ENCODE data around the gene NRL.
"Not testable (repeated sequence)": the region's sequence is repeated elsewhere in the genome, so short reads cannot be mapped to it uniquely, and the experiment has no call there.

NRL gene

GRCh38 chr14:24051789-24052655, 62.7 kb downstream of the NRL start, which contains the start of gene CARMIL3:
Gene CARMIL3 (plus strand): TSS chr14:24052009. CDS start chr14:24052154, 145 bp downstream.
- DNase-seq, result peak; percentile 78

- DNase-seq, result no peak
Observed at GRCh38 chr14:24051176-24051788, 63.5 kb downstream of the NRL start.

DNA sequence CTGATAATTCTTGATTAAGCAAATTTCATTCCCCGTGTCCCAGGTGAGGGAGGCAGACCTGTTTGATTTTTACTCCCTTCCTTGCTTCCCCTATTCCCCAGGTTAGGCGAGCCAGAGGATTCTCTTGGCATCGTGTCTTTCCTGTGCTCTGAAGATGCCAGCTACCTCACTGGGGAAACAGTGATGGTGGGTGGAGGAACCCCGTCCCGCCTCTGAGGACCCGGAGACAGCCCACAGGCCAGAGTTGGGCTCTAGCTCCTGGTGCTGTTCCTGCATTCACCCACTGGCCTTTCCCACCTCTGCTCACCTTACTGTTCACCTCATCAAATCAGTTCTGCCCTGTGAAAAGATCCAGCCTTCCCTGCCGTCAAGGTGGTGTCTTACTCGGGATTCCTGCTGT, 64.0 kb downstream of the NRL start:
- not testable (repeated sequence) for DNase-seq

- not testable (repeated sequence) for DNase-seq
Observed at GRCh38 chr14:24049002-24049401, 65.7 kb downstream of the NRL start.

DNA sequence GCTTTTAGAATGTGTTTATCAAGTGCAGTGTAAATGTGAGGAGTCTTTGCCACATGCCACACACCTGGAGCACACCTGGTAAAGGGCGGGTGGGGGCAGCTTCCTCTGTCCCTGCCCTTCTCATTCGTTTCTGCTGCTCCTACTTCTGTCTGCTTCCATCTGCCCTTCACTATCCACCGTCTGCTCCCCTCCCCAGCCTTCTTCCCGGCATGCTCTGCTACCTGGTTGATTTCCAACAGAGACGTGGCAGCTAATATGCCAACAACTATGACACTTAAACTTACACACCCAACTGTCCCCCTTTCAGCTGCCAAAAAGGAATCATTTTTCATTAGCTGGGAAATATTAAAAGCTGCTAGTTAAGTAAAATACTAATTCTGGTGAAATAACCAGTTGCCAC, 72.0 kb downstream of the NRL start:
- no peak for DNase-seq

DNA sequence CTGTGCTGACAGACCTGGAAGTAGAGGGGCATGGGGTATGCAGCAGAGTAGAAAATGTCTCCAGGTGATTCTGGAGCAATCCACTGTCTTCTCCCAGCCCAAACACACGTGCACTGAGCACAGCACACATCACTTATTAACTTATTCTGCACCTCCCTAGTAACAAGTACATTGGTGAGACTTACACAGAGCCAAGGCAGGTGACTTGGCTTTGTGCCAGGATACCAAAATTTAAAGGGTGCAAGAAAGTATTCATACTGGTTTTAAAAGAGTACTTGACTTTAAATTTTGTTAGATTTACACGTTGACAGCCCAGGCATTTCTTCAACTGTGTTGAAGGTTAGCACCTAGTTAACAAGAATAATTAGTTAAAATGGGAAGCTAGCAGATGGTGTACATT, 74.1 kb downstream of the NRL start:
- DNase-seq, result no peak

- no peak for DNase-seq
Observed at GRCh38 chr14:24038686-24039085, 76.1 kb downstream of the NRL start.

DNA sequence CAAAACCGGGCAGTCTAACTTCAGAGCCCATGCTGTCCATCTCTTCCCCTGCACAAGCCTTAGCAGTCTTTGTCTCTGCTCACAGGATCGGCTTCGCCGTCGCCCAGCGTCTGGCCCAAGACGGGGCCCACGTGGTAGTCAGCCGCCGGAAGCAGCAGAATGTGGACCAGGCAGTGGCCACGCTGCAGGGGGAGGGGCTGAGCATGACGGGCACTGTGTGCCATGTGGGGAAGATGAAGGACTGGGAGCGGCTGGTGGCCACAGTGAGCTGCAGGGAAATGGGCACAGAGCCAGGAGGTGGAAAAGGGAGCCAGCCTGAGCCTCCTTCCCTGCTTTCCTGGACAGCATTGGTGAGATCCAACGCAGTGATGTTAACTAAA, 77.1 kb downstream of the NRL start:
- DNase-seq, result no peak

DNA sequence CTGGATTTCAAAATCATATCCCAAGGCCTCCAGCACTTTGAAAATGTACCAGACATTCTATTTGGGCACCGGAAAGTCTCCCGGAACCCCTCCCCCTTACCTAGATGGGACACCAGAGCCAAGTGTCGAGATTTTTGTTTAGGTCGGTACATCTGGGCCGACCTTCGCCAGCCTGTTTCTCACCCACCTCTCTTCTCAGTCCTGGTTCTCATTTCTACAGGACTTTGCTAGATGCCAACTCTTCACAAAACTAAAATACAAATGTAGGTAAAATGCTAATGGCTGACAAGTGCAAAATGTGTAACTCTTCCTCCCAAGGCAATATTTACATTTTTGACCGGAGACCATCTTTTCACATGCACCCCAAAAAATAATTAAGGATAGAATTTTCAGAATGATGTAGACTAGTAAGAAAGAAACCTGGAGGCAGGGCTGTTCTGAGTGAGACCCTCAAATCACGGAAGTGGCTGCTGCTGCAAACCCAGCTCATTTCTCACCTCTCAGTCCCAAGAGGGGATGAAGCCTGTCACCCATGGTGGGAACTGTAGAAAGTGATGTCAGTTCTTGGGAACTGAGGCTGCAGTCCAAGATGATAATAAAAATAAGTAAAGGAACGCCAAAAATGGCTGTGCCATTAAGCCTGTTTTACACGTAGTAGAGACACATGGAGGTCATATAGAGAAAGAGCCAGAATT, 77.6 kb downstream of the NRL start:
- DNase-seq, result not testable (repeated sequence)

DNA sequence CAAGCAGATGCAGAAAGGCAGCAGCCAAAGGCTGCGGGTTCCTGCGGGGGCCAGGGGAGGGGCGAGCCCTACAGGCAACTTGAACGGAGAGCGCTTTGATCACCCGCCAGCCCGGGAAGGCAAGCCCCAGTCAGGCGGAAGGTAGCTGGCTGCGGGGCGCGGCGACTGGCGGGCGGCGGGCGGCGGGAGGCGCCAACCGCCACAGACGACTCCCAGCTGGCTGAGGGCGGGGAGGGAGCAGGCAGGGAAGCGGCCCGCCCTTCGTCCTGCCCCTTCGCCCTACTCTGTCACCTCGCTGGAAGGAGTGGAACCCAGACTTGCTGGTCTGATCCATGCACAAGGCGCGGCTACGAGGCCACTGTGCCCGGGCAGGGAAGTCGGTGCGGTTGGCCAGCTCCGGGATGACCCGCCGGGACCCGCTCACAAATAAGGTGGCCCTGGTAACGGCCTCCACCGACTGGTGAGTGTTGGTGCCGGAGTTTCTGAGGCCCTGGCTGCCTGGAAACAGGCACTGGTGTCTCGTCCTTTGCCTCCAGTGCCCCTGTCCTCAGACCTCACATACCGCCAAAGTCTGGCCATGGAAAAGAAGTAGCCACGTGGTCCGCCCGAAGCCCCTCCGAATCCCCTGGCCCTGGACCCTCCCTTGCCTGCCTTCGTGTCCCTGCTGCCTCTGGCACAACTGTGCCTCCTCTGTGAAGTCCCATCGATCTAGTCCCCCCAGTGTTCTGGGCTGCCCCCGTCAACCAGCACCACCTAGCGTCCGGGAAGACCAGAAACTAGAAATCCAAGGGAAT, 78.4 kb downstream of the NRL start:
- DNase-seq, result peak; percentile 89

- not testable (repeated sequence) for DNase-seq
Observed at GRCh38 chr14:24035769-24036168, 79.0 kb downstream of the NRL start.

GRCh38 chr14:24032727-24033418, 81.9 kb downstream of the NRL start:
- peak; percentile 55 for DNase-seq

GRCh38 chr14:24031331-24031730, 83.4 kb downstream of the NRL start:
- DNase-seq, result not testable (repeated sequence)

- not testable (repeated sequence) for DNase-seq
Observed at GRCh38 chr14:24029687-24030086, 85.1 kb downstream of the NRL start.

Measured in hematopoietic multipotent progenitor cell treated with erythropoietin and hydrocortisone succinate and interleukin-3 and kit ligand, for 4 days (in vitro differentiated cells).